Thyroid gland (tissue), 4 donors: ENCODE measurements around the gene PPP1R3F.

Experiments
- POLR2A ChIP-seq, 2 donors: fragments of 450-650 bp; IDR thresholded peaks; one replicate each; pipeline ENCODE4 v1.6.1; 2017; ENCODE audit warnings: antibody characterized with exemption in 2 of 2, mild to moderate bottlenecking in 2 of 2, moderate library complexity in 1 of 2
- TF ChIP-seq, protein P1 (sequence below), 6 experiments: fragments of 200-600 bp in 3 of 6; fragments of 450-650 bp in 3 of 6; sonication (generic) in 3 of 6; IDR thresholded peaks; one replicate each; pipeline ENCODE4 v1.5.1; 2016 to 2019; ENCODE audit warnings: antibody characterized with exemption in 6 of 6, mild to moderate bottlenecking in 2 of 6, inconsistent platforms in 1 of 6, moderate library complexity in 1 of 6

DNA sequence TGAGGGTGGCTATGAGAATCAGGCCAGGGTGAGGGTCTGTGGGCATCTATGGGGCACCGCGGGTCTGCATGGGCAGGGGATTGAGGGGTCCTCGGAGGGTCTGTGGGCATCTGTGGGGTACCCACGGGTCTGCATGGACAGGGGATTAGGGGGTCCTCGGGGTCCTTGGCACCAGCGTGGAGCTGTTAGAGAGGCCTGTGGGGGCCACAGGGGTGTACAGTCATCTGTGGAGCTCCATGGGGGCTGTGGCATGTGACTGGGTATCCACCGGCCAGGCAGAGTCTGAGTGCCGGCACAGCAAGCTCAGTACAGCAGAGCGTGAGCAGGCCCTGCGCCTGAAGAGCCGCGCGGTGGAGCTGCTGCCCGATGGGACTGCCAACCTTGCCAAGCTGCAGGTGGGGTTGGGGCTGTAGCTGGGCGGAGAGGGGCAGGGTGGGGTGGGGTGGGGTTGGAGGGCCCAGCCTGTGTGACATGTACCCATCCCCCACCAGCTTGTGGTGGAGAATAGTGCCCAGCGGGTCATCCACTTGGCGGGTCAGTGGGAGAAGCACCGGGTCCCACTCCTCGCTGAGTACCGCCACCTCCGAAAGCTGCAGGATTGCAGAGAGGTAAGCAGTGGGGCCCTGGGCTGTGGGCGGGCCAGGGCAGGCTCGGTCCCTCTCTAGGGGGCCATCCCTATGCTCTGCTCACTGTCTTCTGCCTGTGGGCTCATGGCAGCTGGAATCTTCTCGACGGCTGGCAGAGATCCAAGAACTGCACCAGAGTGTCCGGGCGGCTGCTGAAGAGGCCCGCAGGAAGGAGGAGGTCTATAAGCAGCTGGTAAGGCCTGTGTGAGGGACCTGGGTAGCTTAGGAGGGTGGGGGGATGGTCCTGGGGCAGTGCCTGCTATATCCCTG is 21.4 kb upstream of the PPP1R3F start:
- TF ChIP-seq POLR2A (IDR thresholded peaks at IDR 0.05) = no peak
- TF ChIP-seq, protein P1, sequence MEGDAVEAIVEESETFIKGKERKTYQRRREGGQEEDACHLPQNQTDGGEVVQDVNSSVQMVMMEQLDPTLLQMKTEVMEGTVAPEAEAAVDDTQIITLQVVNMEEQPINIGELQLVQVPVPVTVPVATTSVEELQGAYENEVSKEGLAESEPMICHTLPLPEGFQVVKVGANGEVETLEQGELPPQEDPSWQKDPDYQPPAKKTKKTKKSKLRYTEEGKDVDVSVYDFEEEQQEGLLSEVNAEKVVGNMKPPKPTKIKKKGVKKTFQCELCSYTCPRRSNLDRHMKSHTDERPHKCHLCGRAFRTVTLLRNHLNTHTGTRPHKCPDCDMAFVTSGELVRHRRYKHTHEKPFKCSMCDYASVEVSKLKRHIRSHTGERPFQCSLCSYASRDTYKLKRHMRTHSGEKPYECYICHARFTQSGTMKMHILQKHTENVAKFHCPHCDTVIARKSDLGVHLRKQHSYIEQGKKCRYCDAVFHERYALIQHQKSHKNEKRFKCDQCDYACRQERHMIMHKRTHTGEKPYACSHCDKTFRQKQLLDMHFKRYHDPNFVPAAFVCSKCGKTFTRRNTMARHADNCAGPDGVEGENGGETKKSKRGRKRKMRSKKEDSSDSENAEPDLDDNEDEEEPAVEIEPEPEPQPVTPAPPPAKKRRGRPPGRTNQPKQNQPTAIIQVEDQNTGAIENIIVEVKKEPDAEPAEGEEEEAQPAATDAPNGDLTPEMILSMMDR (IDR thresholded peaks at IDR 0.05) = no peak
